Loucy (cell line): ENCODE results near the gene SOWAHC.

Experiments
- H2AFZ ChIP-seq: fragments of 200-600 bp; sonication (generic); 2 replicates; pipeline ENCODE4 v1.6.0; 2016; ENCODE audit warnings: antibody characterized with exemption, mild to moderate bottlenecking, low read length, moderate library complexity
- H3F3A ChIP-seq: fragments of 200-600 bp; 2 replicates; pipeline ENCODE4 v1.6.0; 2016; ENCODE audit warnings: antibody characterized with exemption, low read depth, mild to moderate bottlenecking
- H3K27me3 ChIP-seq: fragments of 200-600 bp; sonication (generic); 2 replicates; pipeline ENCODE4 v1.6.1; 2014; ENCODE audit warnings: low read length, mild to moderate bottlenecking; ENCODE audit not compliant: insufficient read depth, poor library complexity, severe bottlenecking
- H3K36me3 ChIP-seq: fragments of 200-600 bp; sonication (generic); 2 replicates; pipeline ENCODE4 v1.6.1; 2016; ENCODE audit warnings: low read length; ENCODE audit not compliant: insufficient read depth
- H3K4me1 ChIP-seq: fragments of 200-600 bp; sonication (generic); 2 replicates; pipeline ENCODE4 v1.5.1; 2014; ENCODE audit warnings: low read length, mild to moderate bottlenecking; ENCODE audit not compliant: insufficient read depth, poor library complexity, severe bottlenecking
- H3K4me2 ChIP-seq: fragments of 200-600 bp; sonication (generic); 2 replicates; pipeline ENCODE4 v1.6.0; 2014; ENCODE audit warnings: antibody characterized with exemption, low read length, low read depth, mild to moderate bottlenecking; ENCODE audit not compliant: poor library complexity, severe bottlenecking
- H3K4me3 ChIP-seq: fragments of 200-600 bp; sonication (generic); 2 replicates; pipeline ENCODE4 v1.5.1; 2014; ENCODE audit warnings: low read length, mild to moderate bottlenecking, mixed read lengths; ENCODE audit not compliant: poor library complexity, severe bottlenecking
- H3K79me2 ChIP-seq: fragments of 200-600 bp; sonication (generic); 2 replicates; pipeline ENCODE4 v1.6.1; 2014; ENCODE audit warnings: low read length; ENCODE audit not compliant: insufficient read depth
- H3K9ac ChIP-seq: fragments of 200-600 bp; sonication (generic); 2 replicates; pipeline ENCODE4 v1.6.0; 2014; ENCODE audit warnings: mild to moderate bottlenecking, low read depth, low read length, moderate library complexity; ENCODE audit not compliant: poor library complexity, severe bottlenecking
- H3K9me2 ChIP-seq: fragments of 200-600 bp; sonication (generic); replicated peaks from 2 replicates; pipeline ENCODE4 v1.6.1; 2016; ENCODE audit warnings: low read depth, low read length, mixed read lengths
- H3K9me3 ChIP-seq: fragments of 200-600 bp; sonication (generic); 2 replicates; pipeline ENCODE4 v1.6.1; 2014; ENCODE audit warnings: mild to moderate bottlenecking, antibody characterized with exemption, low read length, low read depth; ENCODE audit not compliant: insufficient read depth
- H4K20me1 ChIP-seq: fragments of 200-600 bp; sonication (generic); 2 replicates; pipeline ENCODE4 v1.6.0; 2014; ENCODE audit warnings: antibody characterized with exemption, low read length, mild to moderate bottlenecking; ENCODE audit not compliant: insufficient read depth, poor library complexity, severe bottlenecking
- CTCF ChIP-seq: fragments of 200-600 bp; sonication (generic); conservative IDR thresholded peaks from 2 replicates; pipeline ENCODE4 v1.5.1; 2014; ENCODE audit warnings: mild to moderate bottlenecking, antibody characterized with exemption, low read length
- EZH2phosphoT487 ChIP-seq: fragments of 200-600 bp; IDR thresholded peaks from 2 replicates; pipeline ENCODE4 v1.6.1; 2018; ENCODE audit warnings: antibody characterized with exemption, mild to moderate bottlenecking, moderate library complexity, borderline replicate concordance

The SOWAHC gene

GRCh38 chr2:109582928-109583895, 31.0 kb upstream of the SOWAHC start:
- no peak for TF ChIP-seq EZH2phosphoT487
- no peak for TF ChIP-seq CTCF
- Histone ChIP-seq H3K79me2 (no peaks in the 10 kb centered on the region), H3K27me3 (no peaks in the 10 kb centered on the region), H3K4me1 (peaks cover 6% of the 10 kb centered on the region), H3K4me3 (no peak overlapping the region), H4K20me1 (no peaks in the 10 kb centered on the region), H3K9me3 (no peaks in the 10 kb centered on the region), H3K4me2 (no peak overlapping the region), H3K36me3 (no peaks in the 10 kb centered on the region), H2AFZ (no peak overlapping the region), H3K9me2 (no peaks in the 10 kb centered on the region), H3K9ac (no peak overlapping the region), H3F3A (no peaks in the 10 kb centered on the region)

- TF ChIP-seq EZH2phosphoT487 (no peak), CTCF (no peak)
- no peak overlapping the region for H3K4me2 ChIP-seq
- no peaks in the 10 kb centered on the region for H3F3A ChIP-seq
- H3K4me3 ChIP-seq: no peak overlapping the region
- H3K36me3 ChIP-seq: no peaks in the 10 kb centered on the region
- no peaks in the 10 kb centered on the region for H4K20me1 ChIP-seq
- H3K27me3 ChIP-seq: no peaks in the 10 kb centered on the region
- no peaks in the 10 kb centered on the region for H3K9me3 ChIP-seq
- H3K4me1 ChIP-seq: no peaks in the 10 kb centered on the region
- no peaks in the 10 kb centered on the region for H3K9me2 ChIP-seq
- no peak overlapping the region for H3K9ac ChIP-seq
- H2AFZ ChIP-seq: no peak overlapping the region
- no peaks in the 10 kb centered on the region for H3K79me2 ChIP-seq
Observed at GRCh38 chr2:109586687-109587086, 27.5 kb upstream of the SOWAHC start.

- Histone ChIP-seq H2AFZ (0 out of 2 replicates have a peak overlapping the region, but pooled peaks have one; percentile 10), H3K9me3 (no peaks in the 10 kb centered on the region), H3K27me3 (no peaks in the 10 kb centered on the region), H3F3A (no peaks in the 10 kb centered on the region), H3K9ac (no peak overlapping the region), H3K79me2 (no peaks in the 10 kb centered on the region), H3K4me2 (no peak overlapping the region), H4K20me1 (no peaks in the 10 kb centered on the region), H3K9me2 (no peaks in the 10 kb centered on the region), H3K4me1 (no peaks in the 10 kb centered on the region), H3K36me3 (no peaks in the 10 kb centered on the region), H3K4me3 (no peak overlapping the region)
- TF ChIP-seq EZH2phosphoT487 (no peak), CTCF (no peak)
Observed at GRCh38 chr2:109591206-109591605, 23.0 kb upstream of the SOWAHC start.
